SK-N-SH treated with all-trans-retinoic acid at 6 μM for 48 hours (cell line): Measurements from ENCODE around the gene ATP11A.

Experiments used
- ARNTL ChIP-seq: fragments of 450-650 bp; formaldehyde crosslinking; IDR thresholded peaks from 2 replicates; pipeline ENCODE4 v1.5.0; 2020; ENCODE audit warnings: low read depth, mild to moderate bottlenecking, moderate library complexity, borderline replicate concordance
- CREB5 ChIP-seq: fragments of 250-450 bp; sonication (Bioruptor Pico); IDR thresholded peaks from 2 replicates; pipeline ENCODE4 v1.5.1; 2020; ENCODE audit warnings: low read depth, mild to moderate bottlenecking, moderate library complexity
- CSRNP3 ChIP-seq: fragments of 250-450 bp; sonication (Bioruptor Pico); IDR thresholded peaks from 2 replicates; pipeline ENCODE4 v1.5.1; 2021; ENCODE audit warnings: mild to moderate bottlenecking, moderate library complexity
- ESRRG ChIP-seq: fragments of 250-450 bp; sonication (Bioruptor Pico); IDR thresholded peaks from 2 replicates; pipeline ENCODE4 v1.6.1; 2021; ENCODE audit warnings: mild to moderate bottlenecking
- GLIS3 ChIP-seq: fragments of 250-450 bp; sonication (Bioruptor Pico); IDR thresholded peaks from 2 replicates; pipeline ENCODE4 v1.5.0; 2020; ENCODE audit warnings: mild to moderate bottlenecking, moderate library complexity
- OSR1 ChIP-seq: fragments of 250-450 bp; sonication (Bioruptor Pico); IDR thresholded peaks from 2 replicates; pipeline ENCODE4 v1.8.0; 2022; ENCODE audit warnings: moderate library complexity, mild to moderate bottlenecking, inconsistent platforms
- PATZ1 ChIP-seq: fragments of 250-450 bp; sonication (Bioruptor Pico); IDR thresholded peaks from 2 replicates; pipeline ENCODE4 v1.8.0; 2020; ENCODE audit warnings: mild to moderate bottlenecking, moderate library complexity, borderline replicate concordance
- RARB ChIP-seq: fragments of 250-450 bp; sonication (Bioruptor Pico); IDR thresholded peaks from 2 replicates; pipeline ENCODE4 v1.8.0; 2021; ENCODE audit warnings: mild to moderate bottlenecking, moderate library complexity
- SNAI2 ChIP-seq: fragments of 250-450 bp; sonication (Bioruptor Pico); IDR thresholded peaks from 2 replicates; pipeline ENCODE4 v1.5.0; 2020; ENCODE audit warnings: mild to moderate bottlenecking, moderate library complexity
- TCF4 ChIP-seq: fragments of 250-450 bp; sonication (Bioruptor Pico); IDR thresholded peaks from 2 replicates; pipeline ENCODE4 v1.8.0; 2021; ENCODE audit warnings: mild to moderate bottlenecking, moderate library complexity, borderline replicate concordance
- TSHZ2 ChIP-seq: fragments of 250-450 bp; sonication (Bioruptor Pico); IDR thresholded peaks from 2 replicates; pipeline ENCODE4 v1.5.0; 2020; ENCODE audit warnings: mild to moderate bottlenecking, moderate library complexity
- ZFP30 ChIP-seq: fragments of 450-650 bp; formaldehyde crosslinking; IDR thresholded peaks from 2 replicates; pipeline ENCODE4 v1.5.0; 2022; ENCODE audit warnings: mild to moderate bottlenecking, moderate library complexity
- ZNF70 ChIP-seq: fragments of 450-650 bp; formaldehyde crosslinking; IDR thresholded peaks from 2 replicates; pipeline ENCODE4 v1.5.0; 2020; ENCODE audit warnings: mild to moderate bottlenecking, moderate library complexity

GRCh38 chr13:112722433-112723263 lies 32.8 kb downstream of the ATP11A start:
- TF ChIP-seq CREB5 (CRISPR knock-in tag) (no peak), ARNTL (CRISPR knock-in tag) (no peak), SNAI2 (no peak), PATZ1 (no peak), GLIS3 (CRISPR knock-in tag) (no peak), OSR1 (CRISPR knock-in tag) (no peak), ZFP30 (CRISPR knock-in tag) (no peak), ESRRG (CRISPR knock-in tag) (no peak), TSHZ2 (CRISPR knock-in tag) (no peak), CSRNP3 (CRISPR knock-in tag) (no peak), RARB (CRISPR knock-in tag) (no peak), TCF4 (CRISPR knock-in tag) (no peak), ZNF70 (CRISPR knock-in tag) (no peak)
